Ovary (tissue), 9 donors: ENCODE results near the gene LSM12. TPM values are rescaled to one million over a fixed set of nuclear protein-coding genes. Genes with fewer than 3 reads are reported as not detected.
A peak's percentile ranks its signal among the peaks of the same experiment; 100 is the strongest.

Experiments
- DNase-seq, 5 donors: peaks; one replicate each; pipeline ENCODE4 v3.0.0-alpha.2; 2019 to 2020
- H3K27ac ChIP-seq, 2 donors: fragments of 200-600 bp; one replicate each; pipeline versions ENCODE4 v1.5.1 to v1.8.0; 2019 to 2022
- H3K27me3 ChIP-seq: fragments of 200-600 bp; one replicate; pipeline ENCODE4 v1.8.0; 2022
- H3K36me3 ChIP-seq: fragments of 200-600 bp; sonication (generic); one replicate; pipeline ENCODE4 v1.5.1; 2019
- H3K4me1 ChIP-seq: one replicate; pipeline ENCODE4 v1.8.1; 2013; ENCODE audit warnings: mild to moderate bottlenecking, moderate library complexity; ENCODE audit not compliant: insufficient read depth
- H3K4me3 ChIP-seq: fragments of 200-600 bp; sonication (generic); one replicate; pipeline ENCODE4 v1.5.1; 2017
- H3K9me3 ChIP-seq, 2 donors: fragments of 200-600 bp in 1 of 2; sonication (generic) in 1 of 2; one replicate each; pipeline versions ENCODE4 v1.5.1 to v1.8.1; 2013 to 2019; ENCODE audit warnings: mild to moderate bottlenecking in 1 of 2, moderate library complexity in 1 of 2
- CTCF ChIP-seq, 3 donors: fragments of 450-650 bp in 2 of 3; fragments of 200-600 bp in 1 of 3; IDR thresholded peaks; one replicate each; pipeline versions ENCODE4 v1.5.1 to v1.8.0; 2016 to 2022; ENCODE audit warnings: antibody characterized with exemption in 3 of 3, mild to moderate bottlenecking in 1 of 3
- EP300 ChIP-seq: sonication (generic); formaldehyde crosslinking; IDR thresholded peaks from one replicate; pipeline ENCODE4 v1.6.1; 2017; ENCODE audit warnings: antibody characterized with exemption
- POLR2A ChIP-seq: fragments of 450-650 bp; IDR thresholded peaks from one replicate; pipeline ENCODE4 v1.6.1; 2017; ENCODE audit warnings: antibody characterized with exemption, mild to moderate bottlenecking, moderate library complexity
- WGBS, 3 donors: extraction: QIAGEN DNeasy Blood & Tissue Kit in 1 of 3; methylation state at CpG; one replicate each; pipeline versions ENCODE4 v1.1.5 to v1.1.7; 2013 to 2017; 5-methylcytosine and 5-hydroxymethylcytosine counted together
- intact Hi-C, 4 donors: fragments of 100-400 bp; cut with DNase I; formaldehyde crosslinking; loops; one replicate each; pipeline versions ENCODE4 v1.11.0 to v1.15.1; 2022 to 2023
- polyA plus RNA-seq, 2 donors: library from polyadenylated mRNA; stranded (reverse); fragments of 200-250 nt in 1 of 2; fragments of 350-450 nt in 1 of 2; fragmentation: Illumina TruSeq in 1 of 2; extraction: RNeasy Lipid Tissue Mini Kit (QIAGEN cat#74804) in 1 of 2; gene quantifications; one replicate each; pipeline ENCODE4 v1.2.3, GENCODE V29; 2013 to 2014
- total RNA-seq, 7 donors: library from RNA; depleted of rRNA in 2 of 7; stranded (reverse); fragments of >200 nt in 2 of 7; fragmentation: NEBNext Ultra II Directional in 3 of 7; extraction: Animal tissue kit (Norgen Biotek cat#: 25700) in 3 of 7; gene quantifications; one replicate each; pipeline versions ENCODE4 v1.1.0 to v1.2.4, GENCODE V29; 2016 to 2023
- donor health status: DM: no; HTN: no; CAD: no; lungs with moderate emphysema.
- donor health status: DM: no; HTN: no; CAD: no.
- donor health status: Bipolar disorder and iron deficiency.
- donor health status: DM: yes; HTN: yes; CAD: no.
- donor health status: DM: no; HTN: no; CAD: no.
- donor health status: DM: yes; HTN: yes; CAD: no.

LSM12 gene
- total and polyA plus RNA-seq, 9 donors: 17.1 to 54.6 (median 36.4) TPM

DNA sequence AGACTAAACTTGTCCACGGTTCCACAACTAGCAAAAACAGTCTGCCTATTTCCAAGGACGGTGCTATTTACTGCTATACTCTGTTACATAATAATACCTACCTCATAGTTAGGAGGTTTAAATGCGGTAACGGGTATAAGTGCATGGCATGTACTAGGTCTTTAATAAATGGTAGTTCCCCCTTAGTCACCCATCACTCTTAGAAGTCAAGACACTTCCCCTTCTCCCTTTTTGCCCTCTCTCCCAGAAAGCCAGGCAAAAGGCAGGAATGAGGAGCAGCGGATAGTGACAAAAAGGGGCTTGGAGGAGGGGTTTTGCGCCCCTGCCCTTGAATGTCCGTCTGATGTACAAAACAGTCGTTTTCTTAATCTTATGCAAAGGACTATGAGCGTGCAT, 1.1 kb upstream of the LSM12 start:
- intact Hi-C loops: loop anchor here in 3 of 4 donors (5.0 to 10.0 kb wide), 3 partner anchors 45 to 257 kb away; partner anchors contain the start of genes HDAC5 (in 1 of the 3) and SLC25A39 (in 1 of the 3)
- TF ChIP-seq CTCF (IDR thresholded peaks at IDR 0.05) (no peak), POLR2A (no peak), EP300 (no peak)
- no peak overlapping the region for H3K4me3 ChIP-seq
- peaks cover 8% of the 10 kb centered on the region for H3K4me1 ChIP-seq
- no peaks in the 10 kb centered on the region for H3K9me3 ChIP-seq
- no peaks in the 10 kb centered on the region for H3K36me3 ChIP-seq
- DNase-seq: no peak
- peak overlapping the region in 1 of 2 donors; percentile 95 for H3K27ac ChIP-seq
- H3K27me3 ChIP-seq: no peaks in the 10 kb centered on the region
- WGBS, 3 donors: 56 to 74% (median 67%) methylated on average over 9 of the region's 9 CpGs

DNA sequence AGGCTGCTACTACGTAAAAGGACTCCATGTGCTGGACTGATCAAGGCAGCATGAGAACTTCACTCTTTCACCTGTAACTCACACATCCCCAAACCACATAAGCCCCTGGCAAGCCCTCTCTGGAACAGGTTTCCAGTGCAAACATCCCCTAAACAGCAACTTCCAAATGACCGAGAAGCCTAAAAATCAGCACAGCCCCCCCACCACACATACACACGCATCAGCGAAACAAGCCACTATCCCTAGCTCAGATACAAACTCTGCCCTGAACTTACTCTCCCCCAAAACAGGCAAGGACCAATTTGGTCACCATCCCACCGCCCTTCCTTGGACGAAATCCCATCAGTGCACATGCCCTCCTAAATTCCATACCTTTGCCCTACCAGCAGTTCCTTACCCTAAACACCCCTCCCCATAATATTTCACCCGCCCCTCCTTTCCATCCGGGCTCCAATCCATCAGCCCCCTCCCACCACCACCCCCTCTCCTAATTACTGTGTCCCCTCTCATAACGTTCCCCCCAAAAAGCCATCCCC, 735 bp downstream of the LSM12 start:
- H3K4me3 ChIP-seq: peak overlapping the region; percentile 64
- H3K27ac ChIP-seq: peak overlapping the region; percentile 88 to 95
- intact Hi-C loops: loop anchor here in 3 of 4 donors (5.0 to 10.0 kb wide), 3 partner anchors 47 to 259 kb away; partner anchors contain the start of genes HDAC5 (in 1 of the 3) and SLC25A39 (in 1 of the 3)
- H3K9me3 ChIP-seq: no peaks in the 10 kb centered on the region
- TF ChIP-seq CTCF (IDR thresholded peaks at IDR 0.05): no peak
- no peak for TF ChIP-seq POLR2A
- no peak for TF ChIP-seq EP300
- peaks cover 3% of the 10 kb centered on the region for H3K4me1 ChIP-seq
- 1 to 2% (median 1%) methylated on average over 9 of the region's 9 CpGs for WGBS, 3 donors
- no peaks in the 10 kb centered on the region for H3K27me3 ChIP-seq
- DNase-seq: no peak
- H3K36me3 ChIP-seq: no peaks in the 10 kb centered on the region

- no peaks in the 10 kb centered on the region for H3K27me3 ChIP-seq
- H3K9me3 ChIP-seq: no peaks in the 10 kb centered on the region
- H3K36me3 ChIP-seq: no peaks in the 10 kb centered on the region
- 64 to 67% (median 65%) methylated on average over 10 of the region's 10 CpGs for WGBS, 3 donors
- no peak overlapping the region for H3K27ac ChIP-seq
- no peak for DNase-seq
- TF ChIP-seq POLR2A (no peak), EP300 (no peak), CTCF (IDR thresholded peaks at IDR 0.05) (no peak)
- H3K4me1 ChIP-seq: peaks cover 3% of the 10 kb centered on the region
- H3K4me3 ChIP-seq: no peak overlapping the region
- intact Hi-C loops: loop anchor here in 1 of 4 donors (10.0 kb wide), 1 partner anchor 261 kb away; the partner anchor contains the start of gene SLC25A39
Measured at GRCh38 chr17:44063704-44064639, 2.5 kb downstream of the LSM12 start.

GRCh38 chr17:44062871-44063270, 3.6 kb downstream of the LSM12 start:
- Histone ChIP-seq H3K27ac (no peak overlapping the region), H3K27me3 (no peaks in the 10 kb centered on the region), H3K9me3 (no peaks in the 10 kb centered on the region), H3K4me1 (peaks cover 3% of the 10 kb centered on the region), H3K4me3 (no peak overlapping the region), H3K36me3 (no peaks in the 10 kb centered on the region)
- no peak for TF ChIP-seq POLR2A
- TF ChIP-seq CTCF (IDR thresholded peaks at IDR 0.05): no peak
- TF ChIP-seq EP300: no peak
- WGBS, 3 donors: 90 to 92% (median 91%) methylated on average over 15 of the region's 15 CpGs
- no peak for DNase-seq
- intact Hi-C loops: loop anchor here in 1 of 4 donors (10.0 kb wide), 1 partner anchor 262 kb away; the partner anchor contains the start of gene SLC25A39
